Measurements from ENCODE around the gene PLEKHG4.

Gene PLEKHG4

GRCh38 chr16:67237396-67238277 lies 41.7 kb upstream of the PLEKHG4 start:
- H2BK120ac ChIP-seq (ENCODE audit: insufficient read depth, low read length, poor library complexity), result no peak overlapping the region
- DNase-seq, result no peak
- no peak overlapping the region for H3K27ac ChIP-seq (ENCODE audit: low read depth, low read length)
- H2BK12ac ChIP-seq (ENCODE audit: low read length), result no peak overlapping the region
- H3K14ac ChIP-seq (ENCODE audit: low read length), result no peak overlapping the region
- no peak overlapping the region for H3K23ac ChIP-seq (ENCODE audit: low read length)
- no peak overlapping the region for H3K4me3 ChIP-seq (ENCODE audit: low read depth, low read length)
- H3K18ac ChIP-seq (ENCODE audit: low read length), result no peak overlapping the region
- H2AK5ac ChIP-seq (ENCODE audit: low read length), result no peak overlapping the region
- no peak overlapping the region for H2AFZ ChIP-seq (ENCODE audit: insufficient read depth, low read length, poor library complexity)
- H3K4me1 ChIP-seq (ENCODE audit: control insufficient read depth in 1 of 2, insufficient read depth in 2 of 2, low read length in 2 of 2), result peaks cover 20 to 23% of the 10 kb centered on the region in 2 experiments
- no CpG with 5 or more reads among the region's 16 CpGs for WGBS (ENCODE audit: extremely low coverage, insufficient coverage, insufficient read length)
- no peak overlapping the region for H4K12ac ChIP-seq (ENCODE audit: low read depth, low read length)
- H3K79me1 ChIP-seq (ENCODE audit: low read length), result peaks cover 16% of the 10 kb centered on the region
- H3K27me3 ChIP-seq (ENCODE audit: insufficient read depth, low read length), result no peaks in the 10 kb centered on the region
- no peak overlapping the region for H3K9ac ChIP-seq (ENCODE audit: low read length)
- no peak overlapping the region for H4K8ac ChIP-seq (ENCODE audit: low read depth, low read length)
- H3K36me3 ChIP-seq (ENCODE audit: control insufficient read depth in 1 of 2, insufficient read depth in 2 of 2, low read length in 2 of 2), result peaks cover 32 to 33% of the 10 kb centered on the region in 2 experiments
- no peak overlapping the region for H3K4ac ChIP-seq (ENCODE audit: low read depth, low read length)
- H3K79me2 ChIP-seq (ENCODE audit: control insufficient read depth, insufficient read depth, low read length, poor library complexity), result peaks cover 2% of the 10 kb centered on the region
- no peaks in the 10 kb centered on the region for H3K9me3 ChIP-seq (ENCODE audit: insufficient read depth, low read depth, low read length)
- H3K4me2 ChIP-seq (ENCODE audit: low read length), result no peak overlapping the region
- H4K91ac ChIP-seq (ENCODE audit: low read depth, low read length), result no peak overlapping the region
- no peak overlapping the region for H2BK5ac ChIP-seq (ENCODE audit: low read depth, low read length, poor library complexity)

GRCh38 chr16:67238278-67238575 lies 41.1 kb upstream of the PLEKHG4 start:
- no peak for DNase-seq
- Histone ChIP-seq H3K18ac (ENCODE audit: low read length) (no peak overlapping the region), H4K8ac (ENCODE audit: low read depth, low read length) (no peak overlapping the region), H2AFZ (ENCODE audit: insufficient read depth, low read length, poor library complexity) (no peak overlapping the region), H4K91ac (ENCODE audit: low read depth, low read length) (no peak overlapping the region), H4K12ac (ENCODE audit: low read depth, low read length) (no peak overlapping the region), H3K27me3 (ENCODE audit: insufficient read depth, low read length) (no peaks in the 10 kb centered on the region), H3K4me2 (ENCODE audit: low read length) (no peak overlapping the region), H3K4me3 (ENCODE audit: low read depth, low read length) (no peak overlapping the region), H3K79me2 (ENCODE audit: control insufficient read depth, insufficient read depth, low read length, poor library complexity) (peaks cover 2% of the 10 kb centered on the region), H2BK5ac (ENCODE audit: low read depth, low read length, poor library complexity) (no peak overlapping the region), H3K9ac (ENCODE audit: low read length) (no peak overlapping the region), H3K4ac (ENCODE audit: low read depth, low read length) (no peak overlapping the region), H2BK120ac (ENCODE audit: insufficient read depth, low read length, poor library complexity) (no peak overlapping the region), H3K4me1 (ENCODE audit: control insufficient read depth in 1 of 2, insufficient read depth in 2 of 2, low read length in 2 of 2) (peaks cover 20 to 23% of the 10 kb centered on the region in 2 experiments), H2BK12ac (ENCODE audit: low read length) (no peak overlapping the region), H3K14ac (ENCODE audit: low read length) (no peak overlapping the region), H3K9me3 (ENCODE audit: insufficient read depth, low read depth, low read length) (no peaks in the 10 kb centered on the region), H3K23ac (ENCODE audit: low read length) (no peak overlapping the region), H2AK5ac (ENCODE audit: low read length) (no peak overlapping the region), H3K36me3 (ENCODE audit: control insufficient read depth in 1 of 2, insufficient read depth in 2 of 2, low read length in 2 of 2) (peaks cover 32 to 33% of the 10 kb centered on the region in 2 experiments), H3K79me1 (ENCODE audit: low read length) (peaks cover 16% of the 10 kb centered on the region), H3K27ac (ENCODE audit: low read depth, low read length) (no peak overlapping the region)
- no CpG with 5 or more reads among the region's 3 CpGs for WGBS (ENCODE audit: extremely low coverage, insufficient coverage, insufficient read length)

- H3K36me3 ChIP-seq (ENCODE audit: control insufficient read depth in 1 of 2, insufficient read depth in 2 of 2, low read length in 2 of 2), result peaks cover 28 to 30% of the 10 kb centered on the region in 2 experiments
- H3K79me2 ChIP-seq (ENCODE audit: control insufficient read depth, insufficient read depth, low read length, poor library complexity), result peaks cover 2% of the 10 kb centered on the region
- no peak overlapping the region for H2BK120ac ChIP-seq (ENCODE audit: insufficient read depth, low read length, poor library complexity)
- H3K9me3 ChIP-seq (ENCODE audit: insufficient read depth, low read depth, low read length), result no peaks in the 10 kb centered on the region
- H2AK5ac ChIP-seq (ENCODE audit: low read length), result no peak overlapping the region
- H3K27me3 ChIP-seq (ENCODE audit: insufficient read depth, low read length), result no peaks in the 10 kb centered on the region
- WGBS (ENCODE audit: extremely low coverage, insufficient coverage, insufficient read length), result no CpG with 5 or more reads among the region's 9 CpGs
- no peak overlapping the region for H4K8ac ChIP-seq (ENCODE audit: low read depth, low read length)
- no peak overlapping the region for H3K4ac ChIP-seq (ENCODE audit: low read depth, low read length)
- H3K18ac ChIP-seq (ENCODE audit: low read length), result no peak overlapping the region
- no peak overlapping the region for H2AFZ ChIP-seq (ENCODE audit: insufficient read depth, low read length, poor library complexity)
- peaks cover 17% of the 10 kb centered on the region for H3K79me1 ChIP-seq (ENCODE audit: low read length)
- no peak overlapping the region for H3K14ac ChIP-seq (ENCODE audit: low read length)
- H3K4me3 ChIP-seq (ENCODE audit: low read depth, low read length), result no peak overlapping the region
- DNase-seq, result no peak
- peaks cover 28 to 29% of the 10 kb centered on the region in 2 experiments for H3K4me1 ChIP-seq (ENCODE audit: control insufficient read depth in 1 of 2, insufficient read depth in 2 of 2, low read length in 2 of 2)
- H3K27ac ChIP-seq (ENCODE audit: low read depth, low read length), result no peak overlapping the region
- H3K4me2 ChIP-seq (ENCODE audit: low read length), result no peak overlapping the region
- H3K23ac ChIP-seq (ENCODE audit: low read length), result no peak overlapping the region
- H3K9ac ChIP-seq (ENCODE audit: low read length), result no peak overlapping the region
- H2BK5ac ChIP-seq (ENCODE audit: low read depth, low read length, poor library complexity), result no peak overlapping the region
- no peak overlapping the region for H4K91ac ChIP-seq (ENCODE audit: low read depth, low read length)
- no peak overlapping the region for H4K12ac ChIP-seq (ENCODE audit: low read depth, low read length)
- no peak overlapping the region for H2BK12ac ChIP-seq (ENCODE audit: low read length)
These were observed 40.4 kb upstream of the PLEKHG4 start for GRCh38 chr16:67238806-67239470.

GRCh38 chr16:67240506-67240905 lies 38.8 kb upstream of the PLEKHG4 start:
- H3K27me3 ChIP-seq (ENCODE audit: insufficient read depth, low read length), result no peaks in the 10 kb centered on the region
- no CpG with 5 or more reads among the region's 4 CpGs for WGBS (ENCODE audit: extremely low coverage, insufficient coverage, insufficient read length)
- peak overlapping the region; percentile 89 for H4K8ac ChIP-seq (ENCODE audit: low read depth, low read length)
- H3K4me1 ChIP-seq (ENCODE audit: control insufficient read depth in 1 of 2, insufficient read depth in 2 of 2, low read length in 2 of 2), result peaks cover 43 to 44% of the 10 kb centered on the region in 2 experiments
- H2BK5ac ChIP-seq (ENCODE audit: low read depth, low read length, poor library complexity), result peak overlapping the region; percentile 94
- peaks cover 2% of the 10 kb centered on the region for H3K79me2 ChIP-seq (ENCODE audit: control insufficient read depth, insufficient read depth, low read length, poor library complexity)
- no peak overlapping the region for H3K9ac ChIP-seq (ENCODE audit: low read length)
- peak overlapping the region; percentile 23 for H2BK12ac ChIP-seq (ENCODE audit: low read length)
- H3K79me1 ChIP-seq (ENCODE audit: low read length), result peaks cover 22% of the 10 kb centered on the region
- H4K12ac ChIP-seq (ENCODE audit: low read depth, low read length), result peak overlapping the region; percentile 49
- H3K9me3 ChIP-seq (ENCODE audit: insufficient read depth, low read depth, low read length), result no peaks in the 10 kb centered on the region
- no peak overlapping the region for H3K23ac ChIP-seq (ENCODE audit: low read length)
- DNase-seq, result no peak
- peak overlapping the region; percentile 94 for H3K14ac ChIP-seq (ENCODE audit: low read length)
- peak overlapping the region; percentile 97 for H4K91ac ChIP-seq (ENCODE audit: low read depth, low read length)
- no peak overlapping the region for H3K4me3 ChIP-seq (ENCODE audit: low read depth, low read length)
- H3K27ac ChIP-seq (ENCODE audit: low read depth, low read length), result peak overlapping the region; percentile 95
- peak overlapping the region; percentile 68 for H3K4ac ChIP-seq (ENCODE audit: low read depth, low read length)
- H3K4me2 ChIP-seq (ENCODE audit: low read length), result no peak overlapping the region
- peak overlapping the region; percentile 96 for H2AK5ac ChIP-seq (ENCODE audit: low read length)
- peaks cover 24 to 26% of the 10 kb centered on the region in 2 experiments for H3K36me3 ChIP-seq (ENCODE audit: control insufficient read depth in 1 of 2, insufficient read depth in 2 of 2, low read length in 2 of 2)
- peak overlapping the region; percentile 92 for H3K18ac ChIP-seq (ENCODE audit: low read length)
- H2BK120ac ChIP-seq (ENCODE audit: insufficient read depth, low read length, poor library complexity), result peak overlapping the region; percentile 95
- H2AFZ ChIP-seq (ENCODE audit: insufficient read depth, low read length, poor library complexity), result peak overlapping the region; percentile 32

All from trophoblast cell (in vitro differentiated cells and primary cell).